ENCODE data around the gene SPATS2.

The SPATS2 gene

DNA sequence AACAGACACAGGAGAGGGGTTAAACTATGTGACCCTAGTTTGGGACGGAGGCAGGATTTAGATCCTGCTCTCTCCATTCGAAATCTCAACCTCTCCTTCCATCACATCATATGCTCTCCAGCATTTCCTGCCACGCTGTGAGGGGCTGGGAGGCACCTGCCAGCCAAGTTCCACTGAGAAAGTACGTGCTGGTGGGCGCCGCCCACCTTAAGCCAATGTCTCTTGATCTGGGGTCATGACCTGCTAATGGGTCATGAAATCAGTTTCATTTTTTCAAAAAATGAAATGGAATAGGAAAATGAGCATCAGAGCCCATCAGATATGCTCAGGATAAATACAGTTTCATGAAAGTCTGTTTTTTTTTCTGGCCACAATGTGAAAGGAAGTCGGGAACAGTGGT, 193.4 kb downstream of the SPATS2 start:
- no peak for DNase-seq

DNA sequence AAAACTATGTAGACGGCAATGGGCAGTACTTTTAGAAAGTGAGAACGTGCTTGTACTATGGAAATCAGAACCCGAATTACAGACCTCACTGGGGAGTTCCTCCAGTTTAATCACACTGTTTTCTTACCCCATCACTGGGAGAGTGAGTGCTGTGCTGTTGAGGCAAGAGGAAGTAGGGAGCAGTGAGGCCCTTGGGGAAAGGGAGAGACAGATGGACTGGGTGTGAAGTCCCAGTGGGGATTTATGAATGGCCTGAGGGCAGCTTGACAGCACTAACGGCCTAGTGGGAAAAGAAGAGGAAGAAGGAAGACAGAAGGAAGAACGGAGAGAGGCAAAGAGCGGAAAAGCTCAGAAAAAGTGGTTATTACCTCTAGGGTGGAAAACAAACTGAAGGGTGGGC, 195.0 kb downstream of the SPATS2 start:
- no peak for DNase-seq

DNA sequence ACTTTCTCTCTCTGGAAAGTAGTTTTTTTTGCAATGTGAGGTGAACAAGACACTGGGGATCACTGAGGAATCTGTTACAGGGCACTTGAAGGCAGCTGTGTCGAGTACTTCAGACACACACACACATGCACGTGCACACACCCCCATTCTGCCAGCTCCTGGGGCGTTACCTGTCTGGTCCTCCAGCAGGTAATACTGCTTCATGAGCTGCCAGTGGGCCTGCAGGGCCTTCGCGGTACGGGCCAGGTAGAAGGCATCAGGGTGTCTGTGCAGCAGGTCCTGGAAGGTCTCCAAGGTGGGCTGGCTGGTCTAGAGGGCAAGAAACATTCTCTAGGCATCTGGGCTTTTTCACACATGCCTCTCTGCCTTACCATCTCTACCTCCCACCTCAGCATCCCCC, 195.6 kb downstream of the SPATS2 start:
- DNase-seq, result no peak

DNA sequence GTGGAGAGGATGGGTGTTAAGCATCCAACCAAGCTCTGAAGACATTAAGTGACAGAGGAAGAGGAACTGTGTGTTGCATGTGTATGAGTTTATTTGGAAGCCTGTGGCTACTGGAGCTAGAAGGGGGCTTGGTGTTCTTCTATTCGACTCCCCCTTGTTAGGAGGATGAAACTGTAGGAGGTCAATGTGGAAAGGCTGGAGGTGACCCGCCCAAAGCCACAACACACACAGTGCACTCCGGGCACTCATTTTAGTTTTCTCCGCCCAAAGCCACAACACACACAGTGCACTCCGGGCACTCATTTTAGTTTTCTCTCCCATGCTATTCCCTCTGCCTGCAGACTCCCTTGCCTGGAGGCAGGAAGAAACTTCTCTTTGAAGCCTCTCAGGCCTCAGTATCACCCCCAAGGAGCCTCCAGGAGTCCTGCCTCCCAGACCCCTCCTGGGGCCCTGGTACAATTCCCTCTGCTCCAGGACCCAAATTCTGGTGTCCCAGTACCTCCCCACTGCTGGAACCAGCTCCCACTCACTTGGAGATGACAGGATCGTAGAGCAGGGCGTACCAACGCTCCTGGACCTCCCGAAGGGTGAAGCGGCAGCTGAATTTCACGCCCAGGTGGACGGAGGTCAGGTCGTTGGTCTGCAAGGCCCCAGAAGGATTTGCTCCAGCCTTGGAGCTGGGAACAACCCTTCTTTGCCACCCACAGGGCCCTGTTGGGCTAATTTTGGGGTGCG, 196.9 kb downstream of the SPATS2 start:
- no peak for DNase-seq

DNA sequence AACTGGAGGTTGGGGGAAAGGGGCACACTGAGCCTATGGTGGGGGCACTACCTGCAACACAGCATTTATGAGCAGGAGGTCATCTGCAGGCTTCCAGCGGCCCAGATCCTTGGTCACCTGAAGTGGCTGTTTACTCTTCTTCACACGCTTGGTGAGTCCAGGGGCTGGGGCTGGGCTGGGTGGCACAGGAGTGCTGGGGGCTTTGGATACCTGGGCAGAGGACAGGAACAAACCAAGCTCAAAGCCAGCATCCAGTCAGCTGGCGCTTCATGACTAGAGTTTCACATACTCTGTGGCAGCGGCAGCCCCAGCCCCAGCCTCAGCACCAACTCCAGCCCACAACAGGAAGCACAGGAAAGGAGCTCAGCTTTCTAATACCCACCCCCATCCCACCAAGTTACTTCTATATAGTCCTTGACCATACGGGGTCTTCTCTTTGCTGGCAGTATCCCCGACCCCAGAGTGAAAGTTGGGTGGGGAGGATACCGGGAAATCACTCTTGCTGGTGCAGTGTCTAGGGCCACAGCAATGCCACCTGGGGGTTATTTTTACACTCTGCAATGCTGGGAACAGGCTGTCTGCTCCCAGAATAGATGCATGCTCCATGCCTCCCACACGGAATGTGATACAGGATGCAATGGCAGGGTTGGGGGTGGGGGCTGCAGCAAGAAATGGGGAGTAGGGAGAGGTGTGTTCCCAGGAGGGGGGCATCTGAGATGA, 197.6 kb downstream of the SPATS2 start:
- no peak for DNase-seq

DNA sequence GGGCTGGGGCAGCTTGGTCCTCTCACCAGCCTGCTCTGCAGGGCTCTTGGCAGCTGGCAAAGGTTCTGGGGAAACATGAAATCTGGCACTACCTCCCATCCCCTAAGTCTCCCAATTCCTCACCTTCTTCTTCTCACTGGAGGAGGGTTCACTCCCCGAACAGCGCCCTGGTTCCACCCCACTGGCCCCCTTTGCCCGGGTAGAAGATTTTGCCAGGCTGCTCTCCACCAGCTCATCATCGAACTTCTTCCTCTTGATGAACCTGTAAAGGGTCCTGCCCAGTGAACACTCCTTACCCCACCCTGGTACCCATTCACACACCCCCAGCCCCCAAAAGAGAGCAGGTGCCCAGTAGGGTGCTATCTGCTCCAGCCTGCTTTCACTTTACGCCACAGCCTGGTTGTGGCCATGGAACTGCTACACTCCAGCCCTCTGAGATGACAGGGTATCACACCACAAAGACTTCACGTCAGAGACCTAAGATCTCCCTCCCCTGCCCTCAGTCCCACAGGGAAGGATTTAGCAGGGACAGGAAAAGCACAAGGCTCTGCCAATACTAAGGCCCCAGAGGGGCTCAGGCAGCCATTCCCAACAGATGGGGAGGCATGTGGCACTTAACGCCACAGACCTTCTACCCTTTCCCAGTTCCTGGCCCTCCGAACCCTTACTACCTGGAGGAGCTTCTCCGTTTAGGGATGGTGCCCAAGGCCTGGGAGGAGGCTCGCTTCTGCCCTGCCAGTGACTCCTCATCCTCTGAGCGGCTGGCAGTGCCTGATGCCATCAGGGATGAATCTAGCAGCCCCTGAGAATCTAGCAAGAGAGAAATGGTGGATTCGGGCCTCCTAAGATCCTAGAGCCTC, 198.4 kb downstream of the SPATS2 start:
- DNase-seq, result no peak

DNA sequence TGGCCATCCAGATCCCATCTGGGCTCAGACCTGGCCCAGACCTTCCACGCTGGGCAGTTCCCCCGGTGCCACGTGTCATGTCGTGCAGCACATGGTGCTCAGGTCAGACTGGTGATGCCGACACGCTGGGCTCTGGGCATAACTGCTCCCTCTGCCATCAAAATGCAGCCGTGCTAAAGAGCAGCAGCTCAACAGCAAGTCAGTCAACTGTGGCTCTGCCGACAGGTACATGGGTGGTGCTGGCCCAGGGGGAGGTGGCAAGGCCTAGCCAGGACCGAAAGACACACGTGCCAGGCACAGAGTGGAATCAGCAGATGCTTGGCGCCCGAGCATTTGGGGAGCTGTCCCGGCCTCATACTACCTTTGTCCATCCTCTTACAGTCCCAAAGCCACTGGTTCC, 199.1 kb downstream of the SPATS2 start:
- DNase-seq, result no peak

DNA sequence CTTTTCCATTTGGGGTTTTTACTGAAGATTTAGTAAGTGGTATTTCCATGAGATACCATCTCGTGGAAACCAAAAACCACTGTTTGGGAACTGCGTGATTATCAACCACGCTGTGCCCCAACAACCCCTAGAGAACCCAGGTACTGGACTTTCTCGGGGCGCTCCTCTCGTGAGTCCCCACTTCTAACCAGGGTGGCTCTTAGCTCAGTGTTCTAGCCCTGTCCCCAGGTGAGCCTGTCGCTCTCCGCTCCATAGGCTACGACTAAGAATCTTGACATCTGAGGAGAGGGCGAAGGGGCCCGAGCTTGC, 200.0 kb downstream of the SPATS2 start:
- DNase-seq, result no peak

DNA sequence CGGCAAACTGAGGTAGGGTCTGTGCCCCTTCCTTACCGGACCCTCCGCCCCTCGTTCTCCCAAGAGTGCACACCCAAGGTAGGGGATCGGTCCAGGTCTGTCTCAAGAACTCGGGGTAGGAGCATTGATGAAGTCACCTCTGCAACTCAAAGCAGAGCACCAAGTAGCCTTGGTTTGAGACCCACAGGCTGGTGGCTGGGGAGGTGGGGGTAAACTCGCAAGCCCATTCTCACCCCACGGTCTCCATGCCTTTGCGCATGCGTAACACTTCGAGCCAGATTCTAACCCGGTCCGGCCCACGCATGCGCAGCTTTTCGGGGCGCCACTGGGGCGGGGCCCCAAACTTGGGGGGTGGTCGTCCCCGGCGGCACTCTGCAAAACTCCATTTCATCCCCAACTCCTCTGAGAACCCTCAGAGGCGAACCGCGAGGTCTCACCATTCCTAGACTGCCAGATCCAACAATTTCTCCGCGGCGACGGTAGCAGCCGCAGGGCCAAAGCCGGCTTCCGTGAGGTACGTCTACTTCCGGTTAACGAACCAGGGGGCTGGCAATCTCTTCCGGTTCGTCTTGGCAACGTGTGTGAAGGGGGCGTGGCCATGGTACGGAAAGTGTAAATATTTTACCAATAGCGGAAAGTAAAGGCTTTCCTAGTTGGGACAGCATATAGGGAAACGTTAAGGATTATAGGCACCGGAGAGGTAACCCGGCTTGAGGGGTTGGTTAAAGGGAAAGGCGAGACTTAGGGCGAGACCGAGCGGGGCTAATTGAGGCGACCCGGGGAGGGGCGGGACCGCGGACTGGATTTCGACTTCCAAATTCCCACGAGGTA, 200.6 kb downstream of the SPATS2 start, which contains the start of gene MCRS1:
Gene MCRS1, minus strand, starts transcription at position 532 of the 831 bp plus-strand sequence. CDS start 1,411 bp downstream, outside the sequence.
- peak; percentile 85 for DNase-seq

DNA sequence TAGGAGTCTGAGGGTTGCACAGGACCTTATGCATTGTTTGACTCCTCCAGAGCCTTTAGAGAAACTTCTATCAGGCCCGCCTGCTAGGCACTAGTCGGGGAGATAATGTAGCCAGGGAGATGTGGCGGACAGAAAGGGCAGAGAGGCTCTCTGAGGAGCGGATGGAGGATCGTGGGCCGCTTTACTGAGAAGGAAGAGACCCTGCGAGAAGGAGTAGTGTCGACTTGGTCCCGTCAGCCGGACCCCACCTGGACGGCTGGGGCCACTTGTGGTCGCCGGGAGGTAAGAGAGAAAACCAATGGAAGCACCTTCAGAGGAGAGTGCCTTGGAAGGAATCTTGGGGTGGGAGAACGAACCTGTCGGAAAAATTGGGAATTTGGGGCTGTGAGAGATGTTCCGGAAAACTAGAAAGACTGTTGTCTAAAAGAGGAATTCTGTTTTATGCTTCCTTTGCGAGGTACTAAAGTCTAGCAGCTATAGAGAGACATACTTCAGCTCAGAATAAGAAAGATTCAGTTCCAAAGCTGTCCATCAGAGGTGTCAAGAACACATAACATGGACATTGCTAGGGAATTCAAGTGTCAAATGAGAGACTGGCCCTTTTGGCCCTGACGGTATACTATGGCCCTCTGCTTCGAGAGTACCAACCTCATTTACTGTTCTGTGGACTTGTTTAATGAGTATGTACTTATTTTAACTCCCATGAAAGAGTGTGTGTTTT, 201.3 kb downstream of the SPATS2 start:
- DNase-seq, result no peak

All from DMS79 treated with DMSO at 0.1 percent for 48 hours (cell line).